ENCODE results near the gene KCNH3. TPM values are rescaled to one million over a fixed set of nuclear protein-coding genes. Genes with fewer than 3 reads are reported as not detected.

The KCNH3 gene
- 0.08 to 0.21 TPM (median 0.16 TPM) in 3 replicates for polyA plus RNA-seq
- polyA plus RNA-seq (2011; ENCODE audit: low read depth), result not detected
- polyA plus RNA-seq (2011; cell fraction: cytosol; rRNA removed), result 0.06 and 0.23 TPM in 2 replicates
- 0.20 and 0.64 TPM in 2 replicates for polyA plus RNA-seq (2011; cell fraction: nucleus; rRNA removed)
- 0.30 and 0.57 TPM in 2 replicates for polyA plus RNA-seq (2012; ENCODE audit: low replicate concordance)
- 0.03 to 0.23 TPM (median 0.23 TPM) in 3 replicates for polyA minus RNA-seq
- not detected for polyA minus RNA-seq (2011; cell fraction: cytosol; rRNA and poly(A)+ RNA removed)
- 0.32 and 0.39 TPM in 2 replicates for polyA minus RNA-seq (2011; cell fraction: nucleus; rRNA and poly(A)+ RNA removed)

- H3K36me3 ChIP-seq (ENCODE audit: control insufficient read depth in 2 of 2, extremely low read depth in 1 of 2, insufficient read depth in 2 of 2, low read length in 2 of 2), result no peaks in the 10 kb centered on the region
Observed at GRCh38 chr12:49538510-49539403, at the start of gene KCNH3. Gene KCNH3, plus strand, starts transcription at chr12:49539030. Its CDS starts 387 bp downstream, at chr12:49539417.

GRCh38 chr12:49489154-49489553 lies 49.7 kb upstream of the KCNH3 start:
- no peaks in the 10 kb centered on the region for H3K9me1 ChIP-seq (ENCODE audit: control insufficient read depth, extremely low read depth, insufficient read depth, low read length)
- H3K27ac ChIP-seq (ENCODE audit: control insufficient read depth, insufficient read depth, low read length), result peak overlapping the region; percentile 52
- DNase-seq (ENCODE audit: low read depth, low spot score) (no peak), FAIRE-seq (peak; percentile 5)
- no peaks in the 10 kb centered on the region for H3K79me2 ChIP-seq (ENCODE audit: control insufficient read depth, insufficient read depth, low read length)
- H3K4me1 ChIP-seq (ENCODE audit: control insufficient read depth, extremely low read depth, insufficient read depth, low read length), result peaks cover 43% of the 10 kb centered on the region
- H3K36me3 ChIP-seq (ENCODE audit: control insufficient read depth in 2 of 2, extremely low read depth in 1 of 2, insufficient read depth in 2 of 2, low read length in 2 of 2), result peaks cover 0 to 2% of the 10 kb centered on the region in 2 experiments
- H3K9ac ChIP-seq (ENCODE audit: control insufficient read depth, extremely low read depth, insufficient read depth, low read length), result no peak overlapping the region
- TF ChIP-seq CTCF (optimal IDR thresholded peaks at IDR 0.05 in 1 of 3, IDR thresholded peaks at IDR 0.05 in 1 of 3, conservative IDR thresholded peaks at IDR 0.05 in 1 of 3; ENCODE audit: extremely low read depth in 1 of 3, insufficient read depth in 2 of 3, low read length in 3 of 3) (no peak), EZH2 (IDR thresholded peaks at IDR 0.05; ENCODE audit: low read length) (no peak)
- peak overlapping the region; percentile 14 for H3K4me2 ChIP-seq (ENCODE audit: control insufficient read depth, extremely low read depth, insufficient read depth, low read depth, low read length)
- dilution Hi-C loops (cut with MboI; ENCODE audit: extremely low pct_ligation_motif_present, low sequenced_read_pairs), result no loop called here
- no peak overlapping the region for H2AFZ ChIP-seq (ENCODE audit: control insufficient read depth, low read length)
- H3K27me3 ChIP-seq (ENCODE audit: control insufficient read depth, extremely low read depth, insufficient read depth, low read length), result no peaks in the 10 kb centered on the region
- no peaks in the 10 kb centered on the region for H3K9me3 ChIP-seq (ENCODE audit: control insufficient read depth, low read depth, low read length)
- no peaks in the 10 kb centered on the region for H4K20me1 ChIP-seq (ENCODE audit: control insufficient read depth, extremely low read depth, insufficient read depth, low read length)
- H3K4me3 ChIP-seq (ENCODE audit: control insufficient read depth in 2 of 3, extremely low read depth in 1 of 3, insufficient read depth in 2 of 3, low read depth in 1 of 3, low read length in 3 of 3), result peak overlapping the region in 1 of 3 experiments; percentile 25

More at GRCh38 chr12:49538510-49539403, at the start of gene KCNH3:
- no peak for FAIRE-seq
- Histone ChIP-seq H4K20me1 (ENCODE audit: control insufficient read depth, extremely low read depth, insufficient read depth, low read length) (peaks cover 3% of the 10 kb centered on the region), H3K4me2 (ENCODE audit: control insufficient read depth, extremely low read depth, insufficient read depth, low read depth, low read length) (peak within 1 kb of the TSS; percentile 74), H3K4me3 (ENCODE audit: control insufficient read depth in 2 of 3, extremely low read depth in 1 of 3, insufficient read depth in 2 of 3, low read depth in 1 of 3, low read length in 3 of 3) (peak within 1 kb of the TSS; percentile 25 to 56 (median 32)), H3K9ac (ENCODE audit: control insufficient read depth, extremely low read depth, insufficient read depth, low read length) (peak within 1 kb of the TSS; percentile 28), H3K9me3 (ENCODE audit: control insufficient read depth, low read depth, low read length) (no peaks in the 10 kb centered on the region), H3K27me3 (ENCODE audit: control insufficient read depth, extremely low read depth, insufficient read depth, low read length) (peaks cover 32% of the 10 kb centered on the region), H3K27ac (ENCODE audit: control insufficient read depth, insufficient read depth, low read length) (no peak within 1 kb of the TSS), H3K79me2 (ENCODE audit: control insufficient read depth, insufficient read depth, low read length) (no peaks in the 10 kb centered on the region), H3K9me1 (ENCODE audit: control insufficient read depth, extremely low read depth, insufficient read depth, low read length) (no peaks in the 10 kb centered on the region), H2AFZ (ENCODE audit: control insufficient read depth, low read length) (peak within 1 kb of the TSS; percentile 33), H3K4me1 (ENCODE audit: control insufficient read depth, extremely low read depth, insufficient read depth, low read length) (peaks cover 45% of the 10 kb centered on the region)
- no peak for DNase-seq (ENCODE audit: low read depth, low spot score)
- dilution Hi-C loops (cut with MboI; ENCODE audit: extremely low pct_ligation_motif_present, low sequenced_read_pairs), result no loop called here
- no peak for TF ChIP-seq CTCF (optimal IDR thresholded peaks at IDR 0.05 in 1 of 3, IDR thresholded peaks at IDR 0.05 in 1 of 3, conservative IDR thresholded peaks at IDR 0.05 in 1 of 3; ENCODE audit: extremely low read depth in 1 of 3, insufficient read depth in 2 of 3, low read length in 3 of 3)
- TF ChIP-seq EZH2 (IDR thresholded peaks at IDR 0.05; ENCODE audit: low read length), result no peak
